Osteoblast (primary cell): ENCODE measurements around the gene LMO3. TPM values are rescaled to one million over a fixed set of nuclear protein-coding genes. Genes with fewer than 3 reads are reported as not detected.
A peak's percentile ranks its signal among the peaks of the same experiment; 100 is the strongest.

ENCODE experiments used
- DNase-seq: peaks from one replicate; pipeline ENCODE4 v3.0.0; 2011; ENCODE audit warnings: low spot score, mixed read lengths; ENCODE audit not compliant: insufficient read length; ENCODE audit errors: missing footprints
- H2AFZ ChIP-seq: 2 replicates; pipeline ENCODE4 v1.6.0; 2011; ENCODE audit warnings: mild to moderate bottlenecking, low read length
- H3K27ac ChIP-seq: 2 replicates; pipeline ENCODE4 v1.5.1; 2011; ENCODE audit warnings: mild to moderate bottlenecking, low read depth, low read length, moderate library complexity
- H3K27me3 ChIP-seq: 2 replicates; pipeline ENCODE4 v1.6.0; 2012; ENCODE audit warnings: mild to moderate bottlenecking, control low read depth, inconsistent platforms, low read length, moderate library complexity; ENCODE audit not compliant: insufficient read depth
- H3K36me3 ChIP-seq: 2 replicates; pipeline ENCODE4 v1.5.1; 2011; ENCODE audit warnings: mild to moderate bottlenecking, low read length, control low read depth, moderate library complexity; ENCODE audit not compliant: insufficient read depth
- H3K4me1 ChIP-seq: 2 replicates; pipeline ENCODE4 v1.5.1; 2011; ENCODE audit warnings: mild to moderate bottlenecking, low read length, control low read depth, moderate library complexity; ENCODE audit not compliant: insufficient read depth
- H3K4me2 ChIP-seq: 2 replicates; pipeline ENCODE4 v1.6.0; 2011; ENCODE audit warnings: mild to moderate bottlenecking, low read length; ENCODE audit not compliant: insufficient read depth
- H3K4me3 ChIP-seq: fragments of 200-600 bp; sonication (generic); 3 replicates; pipeline ENCODE4 v1.5.1; 2012; ENCODE audit warnings: mild to moderate bottlenecking, low read length, inconsistent platforms; ENCODE audit not compliant: insufficient read depth
- H3K79me2 ChIP-seq: 2 replicates; pipeline ENCODE4 v1.6.0; 2012; ENCODE audit warnings: mild to moderate bottlenecking, low read length, control low read depth, inconsistent platforms; ENCODE audit not compliant: insufficient read depth
- H3K9me3 ChIP-seq: 2 replicates; pipeline ENCODE4 v1.5.1; 2011; ENCODE audit warnings: low read depth, low read length, control low read depth
- H4K20me1 ChIP-seq: 2 replicates; pipeline ENCODE4 v1.6.0; 2012; ENCODE audit warnings: mild to moderate bottlenecking, low read length, control low read depth; ENCODE audit not compliant: insufficient read depth
- CTCF ChIP-seq: IDR thresholded peaks from 2 replicates; pipeline ENCODE4 v1.5.1; 2011; ENCODE audit warnings: mild to moderate bottlenecking, low read depth, low read length, moderate library complexity; ENCODE audit errors: extremely low read depth
- total RNA-seq: library from RNA; depleted of rRNA; stranded (reverse); fragments of >200 nt; gene quantifications from 2 replicates; pipeline ENCODE4 v1.2.3, GENCODE V29; 2012

LMO3 gene
- total RNA-seq, 1 donor: 3.3 TPM

- Histone ChIP-seq H3K4me2 (no peak overlapping the region), H3K36me3 (no peaks in the 10 kb centered on the region), H2AFZ (no peak overlapping the region), H3K27ac (no peak overlapping the region), H4K20me1 (no peaks in the 10 kb centered on the region), H3K4me3 (no peak overlapping the region), H3K4me1 (no peaks in the 10 kb centered on the region), H3K9me3 (no peaks in the 10 kb centered on the region), H3K27me3 (no peaks in the 10 kb centered on the region), H3K79me2 (no peaks in the 10 kb centered on the region)
- no peak for TF ChIP-seq CTCF
- DNase-seq: no peak
Observed at GRCh38 chr12:16530268-16530850, 75.6 kb downstream of the LMO3 start.

- peak; percentile 62 for DNase-seq
- TF ChIP-seq CTCF: no peak
- H3K27ac ChIP-seq: peak overlapping the region; percentile 58
Observed at GRCh38 chr12:16526693-16527092, 79.3 kb downstream of the LMO3 start.

GRCh38 chr12:16524378-16524777 is 81.6 kb downstream of the LMO3 start:
- Histone ChIP-seq H3K27ac (no peak overlapping the region), H3K36me3 (no peaks in the 10 kb centered on the region), H2AFZ (no peak overlapping the region), H3K79me2 (no peaks in the 10 kb centered on the region), H3K27me3 (no peaks in the 10 kb centered on the region), H3K4me2 (no peak overlapping the region), H3K9me3 (no peaks in the 10 kb centered on the region), H3K4me3 (no peak overlapping the region), H3K4me1 (no peaks in the 10 kb centered on the region), H4K20me1 (no peaks in the 10 kb centered on the region)
- TF ChIP-seq CTCF: no peak
- no peak for DNase-seq

More at GRCh38 chr12:16526693-16527092, 79.3 kb downstream of the LMO3 start:
- Histone ChIP-seq H3K36me3 (no peaks in the 10 kb centered on the region), H3K9me3 (no peaks in the 10 kb centered on the region), H3K4me2 (no peak overlapping the region), H2AFZ (no peak overlapping the region), H3K4me3 (no peak overlapping the region), H4K20me1 (no peaks in the 10 kb centered on the region), H3K79me2 (no peaks in the 10 kb centered on the region), H3K27me3 (no peaks in the 10 kb centered on the region), H3K4me1 (no peaks in the 10 kb centered on the region)

DNA sequence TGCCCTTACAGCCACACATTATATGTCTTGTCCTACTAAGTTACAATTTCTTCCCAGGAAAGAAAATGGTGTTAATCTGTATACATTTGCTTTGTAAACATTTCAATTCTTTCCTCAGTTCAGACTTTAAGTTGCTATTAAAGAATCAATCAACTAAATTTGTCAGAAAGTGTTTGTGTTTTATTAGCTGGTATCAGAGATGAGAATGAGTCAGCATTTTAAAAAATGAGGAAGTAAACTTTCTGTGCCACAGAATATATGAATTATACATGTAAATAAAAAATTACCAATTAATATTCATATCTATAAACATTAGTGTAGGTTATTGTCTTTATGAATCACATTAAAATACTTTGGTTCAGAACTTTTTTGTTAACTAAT is 82.0 kb downstream of the LMO3 start:
- Histone ChIP-seq H3K79me2 (no peaks in the 10 kb centered on the region), H3K27ac (no peak overlapping the region), H3K27me3 (no peaks in the 10 kb centered on the region), H3K36me3 (no peaks in the 10 kb centered on the region), H3K4me1 (no peaks in the 10 kb centered on the region), H3K4me2 (no peak overlapping the region), H3K4me3 (no peak overlapping the region), H2AFZ (no peak overlapping the region), H3K9me3 (no peaks in the 10 kb centered on the region), H4K20me1 (no peaks in the 10 kb centered on the region)
- TF ChIP-seq CTCF: no peak
- no peak for DNase-seq
